ENCODE results near the gene VDAC2.

Gene VDAC2

DNA sequence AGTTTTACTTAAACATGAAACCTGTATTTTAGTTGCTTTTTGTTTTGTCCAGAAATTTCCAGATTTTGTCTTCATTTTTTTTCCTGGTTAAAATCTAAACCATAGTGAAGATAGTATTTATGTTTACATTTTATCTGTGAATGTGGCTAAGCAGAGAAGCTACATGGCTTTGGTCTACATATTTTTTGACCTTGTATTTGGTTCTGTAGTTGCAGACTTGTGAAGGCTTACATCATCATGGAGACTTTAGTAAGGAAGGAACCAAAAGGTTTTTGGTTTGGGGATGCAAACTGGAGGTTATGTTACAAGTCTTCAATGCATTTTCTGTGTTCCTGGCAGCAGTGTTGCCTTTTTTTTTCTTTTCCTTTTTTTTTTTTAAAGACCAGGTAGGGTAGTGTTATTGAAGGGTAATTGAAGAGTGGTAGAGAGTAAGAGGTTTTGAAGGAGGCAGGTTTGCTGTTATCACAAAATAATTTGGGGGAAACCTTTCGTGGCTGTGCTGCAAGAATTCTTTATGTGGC is 30.9 kb upstream of the VDAC2 start:
- H3K4me1 ChIP-seq (ENCODE audit: control insufficient read depth in 1 of 2, insufficient read depth in 2 of 2, low read length in 2 of 2), result no peaks in the 10 kb centered on the region
- no peak for DNase-seq
- H3K4ac ChIP-seq (ENCODE audit: low read depth, low read length), result no peak overlapping the region
- H2BK12ac ChIP-seq (ENCODE audit: low read length), result no peak overlapping the region
- no peak overlapping the region for H2AFZ ChIP-seq (ENCODE audit: insufficient read depth, low read length, poor library complexity)
- no CpG with 5 or more reads among the region's 1 CpG for WGBS (ENCODE audit: extremely low coverage, insufficient coverage, insufficient read length)
- H3K27ac ChIP-seq (ENCODE audit: low read depth, low read length), result no peak overlapping the region
- no peaks in the 10 kb centered on the region for H3K79me2 ChIP-seq (ENCODE audit: control insufficient read depth, insufficient read depth, low read length, poor library complexity)
- no peaks in the 10 kb centered on the region for H3K79me1 ChIP-seq (ENCODE audit: low read length)
- H3K14ac ChIP-seq (ENCODE audit: low read length), result no peak overlapping the region
- H3K18ac ChIP-seq (ENCODE audit: low read length), result no peak overlapping the region
- no peak overlapping the region for H2BK120ac ChIP-seq (ENCODE audit: insufficient read depth, low read length, poor library complexity)
- H3K23ac ChIP-seq (ENCODE audit: low read length), result no peak overlapping the region
- H3K27me3 ChIP-seq (ENCODE audit: insufficient read depth, low read length), result no peaks in the 10 kb centered on the region
- H2BK5ac ChIP-seq (ENCODE audit: low read depth, low read length, poor library complexity), result no peak overlapping the region
- no peak overlapping the region for H3K4me2 ChIP-seq (ENCODE audit: low read length)
- peaks cover 0 to 6% of the 10 kb centered on the region in 2 experiments for H3K36me3 ChIP-seq (ENCODE audit: control insufficient read depth in 1 of 2, insufficient read depth in 2 of 2, low read length in 2 of 2)
- H4K12ac ChIP-seq (ENCODE audit: low read depth, low read length), result no peak overlapping the region
- no peak overlapping the region for H3K4me3 ChIP-seq (ENCODE audit: low read depth, low read length)
- H3K9ac ChIP-seq (ENCODE audit: low read length), result no peak overlapping the region
- H4K91ac ChIP-seq (ENCODE audit: low read depth, low read length), result no peak overlapping the region
- H4K8ac ChIP-seq (ENCODE audit: low read depth, low read length), result no peak overlapping the region
- no peaks in the 10 kb centered on the region for H3K9me3 ChIP-seq (ENCODE audit: insufficient read depth, low read depth, low read length)
- H2AK5ac ChIP-seq (ENCODE audit: low read length), result no peak overlapping the region

DNA sequence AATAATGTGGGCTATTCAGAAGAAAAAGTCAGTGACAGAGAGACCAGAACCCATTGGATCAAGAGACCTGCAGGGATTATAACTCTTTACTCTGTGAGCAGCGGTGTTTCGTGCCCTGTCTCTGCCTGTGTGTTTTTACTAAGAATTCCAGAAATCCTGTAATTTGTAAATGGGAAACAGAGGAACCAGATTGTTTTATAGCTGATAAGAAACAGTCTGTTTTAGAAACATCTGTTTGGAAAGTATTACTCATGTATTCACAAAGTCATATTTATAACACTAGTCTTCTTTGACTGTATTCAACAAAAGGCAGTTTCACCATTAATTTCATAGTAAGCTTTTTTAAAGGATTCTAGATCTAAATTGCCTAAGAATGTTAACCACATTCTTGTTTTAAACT is 30.0 kb upstream of the VDAC2 start:
- Histone ChIP-seq H3K4ac (ENCODE audit: low read depth, low read length) (no peak overlapping the region), H3K79me1 (ENCODE audit: low read length) (no peaks in the 10 kb centered on the region), H3K9ac (ENCODE audit: low read length) (no peak overlapping the region), H3K4me1 (ENCODE audit: control insufficient read depth in 1 of 2, insufficient read depth in 2 of 2, low read length in 2 of 2) (no peaks in the 10 kb centered on the region), H3K79me2 (ENCODE audit: control insufficient read depth, insufficient read depth, low read length, poor library complexity) (no peaks in the 10 kb centered on the region), H2BK120ac (ENCODE audit: insufficient read depth, low read length, poor library complexity) (no peak overlapping the region), H3K9me3 (ENCODE audit: insufficient read depth, low read depth, low read length) (no peaks in the 10 kb centered on the region), H3K18ac (ENCODE audit: low read length) (no peak overlapping the region), H3K4me3 (ENCODE audit: low read depth, low read length) (no peak overlapping the region), H3K36me3 (ENCODE audit: control insufficient read depth in 1 of 2, insufficient read depth in 2 of 2, low read length in 2 of 2) (peaks cover 0 to 6% of the 10 kb centered on the region in 2 experiments), H4K12ac (ENCODE audit: low read depth, low read length) (no peak overlapping the region), H4K8ac (ENCODE audit: low read depth, low read length) (no peak overlapping the region), H3K27me3 (ENCODE audit: insufficient read depth, low read length) (no peaks in the 10 kb centered on the region), H3K23ac (ENCODE audit: low read length) (no peak overlapping the region), H2BK5ac (ENCODE audit: low read depth, low read length, poor library complexity) (no peak overlapping the region), H4K91ac (ENCODE audit: low read depth, low read length) (no peak overlapping the region), H2BK12ac (ENCODE audit: low read length) (no peak overlapping the region), H3K14ac (ENCODE audit: low read length) (no peak overlapping the region), H3K4me2 (ENCODE audit: low read length) (no peak overlapping the region), H2AK5ac (ENCODE audit: low read length) (no peak overlapping the region), H3K27ac (ENCODE audit: low read depth, low read length) (no peak overlapping the region), H2AFZ (ENCODE audit: insufficient read depth, low read length, poor library complexity) (no peak overlapping the region)
- WGBS (ENCODE audit: extremely low coverage, insufficient coverage, insufficient read length), result no CpG with 5 or more reads among the region's 2 CpGs
- DNase-seq, result peak in 1 of 2 donors; percentile 37

DNA sequence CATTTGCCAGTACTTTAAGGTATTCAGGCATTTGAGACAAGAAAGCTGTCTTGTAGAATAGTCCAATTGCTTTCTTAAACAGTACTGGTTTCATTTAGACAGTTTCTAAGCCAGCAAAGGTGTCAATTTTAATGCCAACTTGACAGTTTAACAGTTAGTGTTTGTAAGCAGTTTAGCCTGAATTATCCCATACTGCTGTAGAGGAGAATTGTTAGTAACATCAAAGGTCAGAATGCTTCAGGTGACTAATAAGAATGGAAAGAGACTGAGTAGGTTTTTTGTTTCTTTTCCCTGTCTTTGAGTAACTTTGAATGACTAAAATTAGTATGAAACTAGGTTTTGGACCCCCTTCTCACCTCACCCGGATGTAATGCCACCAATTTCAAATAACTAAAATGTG is 29.5 kb upstream of the VDAC2 start:
- H2BK120ac ChIP-seq (ENCODE audit: insufficient read depth, low read length, poor library complexity), result no peak overlapping the region

DNA sequence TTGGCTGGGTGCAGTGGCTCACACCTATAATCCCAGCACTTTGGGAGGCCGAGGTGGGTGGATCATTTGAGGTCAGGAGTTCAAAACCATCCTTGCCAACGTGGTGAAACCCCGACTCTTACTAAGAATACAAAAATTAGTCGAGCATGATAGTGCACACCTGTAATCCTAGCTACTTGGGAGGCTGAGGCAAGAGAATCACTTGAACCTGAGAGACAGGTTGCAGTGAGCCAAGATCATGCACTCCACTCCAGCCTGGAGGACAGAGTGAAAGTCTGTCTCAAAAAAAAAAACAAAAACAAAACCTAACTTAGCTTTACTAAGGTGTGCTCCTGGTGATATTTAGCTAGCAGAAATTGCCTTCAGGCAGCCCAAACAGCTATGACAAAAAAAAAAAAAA is 24.3 kb upstream of the VDAC2 start:
- Histone ChIP-seq H3K4ac (ENCODE audit: low read depth, low read length) (no peak overlapping the region), H2BK5ac (ENCODE audit: low read depth, low read length, poor library complexity) (no peak overlapping the region), H3K27ac (ENCODE audit: low read depth, low read length) (no peak overlapping the region), H3K27me3 (ENCODE audit: insufficient read depth, low read length) (no peaks in the 10 kb centered on the region), H3K79me1 (ENCODE audit: low read length) (no peaks in the 10 kb centered on the region), H3K14ac (ENCODE audit: low read length) (no peak overlapping the region), H3K4me2 (ENCODE audit: low read length) (no peak overlapping the region), H3K18ac (ENCODE audit: low read length) (no peak overlapping the region), H3K9ac (ENCODE audit: low read length) (no peak overlapping the region), H4K91ac (ENCODE audit: low read depth, low read length) (no peak overlapping the region), H4K12ac (ENCODE audit: low read depth, low read length) (no peak overlapping the region), H2AK5ac (ENCODE audit: low read length) (no peak overlapping the region), H2AFZ (ENCODE audit: insufficient read depth, low read length, poor library complexity) (no peak overlapping the region), H3K4me3 (ENCODE audit: low read depth, low read length) (no peak overlapping the region), H3K9me3 (ENCODE audit: insufficient read depth, low read depth, low read length) (no peaks in the 10 kb centered on the region), H3K23ac (ENCODE audit: low read length) (no peak overlapping the region), H2BK120ac (ENCODE audit: insufficient read depth, low read length, poor library complexity) (no peak overlapping the region), H2BK12ac (ENCODE audit: low read length) (no peak overlapping the region), H3K36me3 (ENCODE audit: control insufficient read depth in 1 of 2, insufficient read depth in 2 of 2, low read length in 2 of 2) (peaks cover 0 to 3% of the 10 kb centered on the region in 2 experiments), H3K79me2 (ENCODE audit: control insufficient read depth, insufficient read depth, low read length, poor library complexity) (no peaks in the 10 kb centered on the region), H3K4me1 (ENCODE audit: control insufficient read depth in 1 of 2, insufficient read depth in 2 of 2, low read length in 2 of 2) (peaks cover 3 to 4% of the 10 kb centered on the region in 2 experiments), H4K8ac (ENCODE audit: low read depth, low read length) (no peak overlapping the region)
- no peak for DNase-seq
- no CpG with 5 or more reads among the region's 4 CpGs for WGBS (ENCODE audit: extremely low coverage, insufficient coverage, insufficient read length)

More for the DNA sequence above, 29.5 kb upstream of the VDAC2 start:
- H4K12ac ChIP-seq (ENCODE audit: low read depth, low read length), result no peak overlapping the region
- H3K36me3 ChIP-seq (ENCODE audit: control insufficient read depth in 1 of 2, insufficient read depth in 2 of 2, low read length in 2 of 2), result peaks cover 0 to 4% of the 10 kb centered on the region in 2 experiments
- no peak overlapping the region for H3K4ac ChIP-seq (ENCODE audit: low read depth, low read length)
- no CpG with 5 or more reads among the region's 1 CpG for whole genome bisulfite sequencing (ENCODE audit: extremely low coverage, insufficient coverage, insufficient read length)
- DNase-seq, result peak in 1 of 2 donors; percentile 38
- no peak overlapping the region for H3K18ac ChIP-seq (ENCODE audit: low read length)
- H3K27ac ChIP-seq (ENCODE audit: low read depth, low read length), result no peak overlapping the region
- H3K4me1 ChIP-seq (ENCODE audit: control insufficient read depth in 1 of 2, insufficient read depth in 2 of 2, low read length in 2 of 2), result no peaks in the 10 kb centered on the region
- H3K4me3 ChIP-seq (ENCODE audit: low read depth, low read length), result no peak overlapping the region
- H2AFZ ChIP-seq (ENCODE audit: insufficient read depth, low read length, poor library complexity), result no peak overlapping the region
- no peaks in the 10 kb centered on the region for H3K9me3 ChIP-seq (ENCODE audit: insufficient read depth, low read depth, low read length)
- no peak overlapping the region for H3K9ac ChIP-seq (ENCODE audit: low read length)
- no peak overlapping the region for H4K8ac ChIP-seq (ENCODE audit: low read depth, low read length)
- no peaks in the 10 kb centered on the region for H3K79me2 ChIP-seq (ENCODE audit: control insufficient read depth, insufficient read depth, low read length, poor library complexity)
- H2BK12ac ChIP-seq (ENCODE audit: low read length), result no peak overlapping the region
- H3K4me2 ChIP-seq (ENCODE audit: low read length), result no peak overlapping the region
- no peak overlapping the region for H2AK5ac ChIP-seq (ENCODE audit: low read length)
- H3K27me3 ChIP-seq (ENCODE audit: insufficient read depth, low read length), result no peaks in the 10 kb centered on the region
- H4K91ac ChIP-seq (ENCODE audit: low read depth, low read length), result no peak overlapping the region
- H2BK5ac ChIP-seq (ENCODE audit: low read depth, low read length, poor library complexity), result no peak overlapping the region
- no peak overlapping the region for H3K14ac ChIP-seq (ENCODE audit: low read length)
- no peak overlapping the region for H3K23ac ChIP-seq (ENCODE audit: low read length)
- H3K79me1 ChIP-seq (ENCODE audit: low read length), result no peaks in the 10 kb centered on the region
